Esophagus muscularis mucosa (tissue), 4 donors: Measurements from ENCODE around the gene MACROD2.

Experiments used
- EP300 ChIP-seq: sonication (generic); formaldehyde crosslinking; IDR thresholded peaks from one replicate; pipeline ENCODE4 v1.6.1; 2017; ENCODE audit warnings: antibody characterized with exemption
- POLR2A ChIP-seq: fragments of 450-650 bp; IDR thresholded peaks from one replicate; pipeline ENCODE4 v1.6.1; 2017; ENCODE audit warnings: antibody characterized with exemption, moderate library complexity, mild to moderate bottlenecking, low read depth
- TF ChIP-seq, protein P1 (sequence below), 3 experiments: fragments of 200-600 bp in 2 of 3; fragments of 450-650 bp in 1 of 3; sonication (generic) in 2 of 3; IDR thresholded peaks; one replicate each; pipeline ENCODE4 v1.5.1; 2017 to 2019; ENCODE audit warnings: antibody characterized with exemption in 3 of 3, mild to moderate bottlenecking in 2 of 3, moderate library complexity in 1 of 3

DNA sequence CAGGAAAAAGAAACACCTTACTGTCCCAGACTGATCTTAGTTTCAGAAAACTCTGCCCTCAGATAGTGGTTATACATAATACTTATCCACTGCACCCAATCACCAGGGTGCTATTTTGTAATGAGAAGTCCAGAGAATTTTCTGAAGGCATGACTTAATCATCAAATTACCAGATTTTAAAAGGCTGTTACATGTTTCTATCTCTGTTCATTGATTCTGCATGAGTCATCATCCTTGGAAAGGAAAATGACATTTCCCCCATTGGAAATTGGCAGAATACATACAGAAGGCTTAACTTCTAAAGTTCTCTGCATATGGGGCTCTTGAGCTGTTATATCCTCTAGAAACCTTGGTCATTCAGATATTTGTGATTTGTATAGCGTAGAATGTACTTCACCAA is 930.0 kb downstream of the MACROD2 start:
- TF ChIP-seq, protein P1, sequence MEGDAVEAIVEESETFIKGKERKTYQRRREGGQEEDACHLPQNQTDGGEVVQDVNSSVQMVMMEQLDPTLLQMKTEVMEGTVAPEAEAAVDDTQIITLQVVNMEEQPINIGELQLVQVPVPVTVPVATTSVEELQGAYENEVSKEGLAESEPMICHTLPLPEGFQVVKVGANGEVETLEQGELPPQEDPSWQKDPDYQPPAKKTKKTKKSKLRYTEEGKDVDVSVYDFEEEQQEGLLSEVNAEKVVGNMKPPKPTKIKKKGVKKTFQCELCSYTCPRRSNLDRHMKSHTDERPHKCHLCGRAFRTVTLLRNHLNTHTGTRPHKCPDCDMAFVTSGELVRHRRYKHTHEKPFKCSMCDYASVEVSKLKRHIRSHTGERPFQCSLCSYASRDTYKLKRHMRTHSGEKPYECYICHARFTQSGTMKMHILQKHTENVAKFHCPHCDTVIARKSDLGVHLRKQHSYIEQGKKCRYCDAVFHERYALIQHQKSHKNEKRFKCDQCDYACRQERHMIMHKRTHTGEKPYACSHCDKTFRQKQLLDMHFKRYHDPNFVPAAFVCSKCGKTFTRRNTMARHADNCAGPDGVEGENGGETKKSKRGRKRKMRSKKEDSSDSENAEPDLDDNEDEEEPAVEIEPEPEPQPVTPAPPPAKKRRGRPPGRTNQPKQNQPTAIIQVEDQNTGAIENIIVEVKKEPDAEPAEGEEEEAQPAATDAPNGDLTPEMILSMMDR (IDR thresholded peaks at IDR 0.05), result no peak
- TF ChIP-seq EP300, result no peak
- TF ChIP-seq POLR2A, result no peak
